ENCODE measurements around the gene MGME1.

Gene MGME1, protein sequence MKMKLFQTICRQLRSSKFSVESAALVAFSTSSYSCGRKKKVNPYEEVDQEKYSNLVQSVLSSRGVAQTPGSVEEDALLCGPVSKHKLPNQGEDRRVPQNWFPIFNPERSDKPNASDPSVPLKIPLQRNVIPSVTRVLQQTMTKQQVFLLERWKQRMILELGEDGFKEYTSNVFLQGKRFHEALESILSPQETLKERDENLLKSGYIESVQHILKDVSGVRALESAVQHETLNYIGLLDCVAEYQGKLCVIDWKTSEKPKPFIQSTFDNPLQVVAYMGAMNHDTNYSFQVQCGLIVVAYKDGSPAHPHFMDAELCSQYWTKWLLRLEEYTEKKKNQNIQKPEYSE

DNA sequence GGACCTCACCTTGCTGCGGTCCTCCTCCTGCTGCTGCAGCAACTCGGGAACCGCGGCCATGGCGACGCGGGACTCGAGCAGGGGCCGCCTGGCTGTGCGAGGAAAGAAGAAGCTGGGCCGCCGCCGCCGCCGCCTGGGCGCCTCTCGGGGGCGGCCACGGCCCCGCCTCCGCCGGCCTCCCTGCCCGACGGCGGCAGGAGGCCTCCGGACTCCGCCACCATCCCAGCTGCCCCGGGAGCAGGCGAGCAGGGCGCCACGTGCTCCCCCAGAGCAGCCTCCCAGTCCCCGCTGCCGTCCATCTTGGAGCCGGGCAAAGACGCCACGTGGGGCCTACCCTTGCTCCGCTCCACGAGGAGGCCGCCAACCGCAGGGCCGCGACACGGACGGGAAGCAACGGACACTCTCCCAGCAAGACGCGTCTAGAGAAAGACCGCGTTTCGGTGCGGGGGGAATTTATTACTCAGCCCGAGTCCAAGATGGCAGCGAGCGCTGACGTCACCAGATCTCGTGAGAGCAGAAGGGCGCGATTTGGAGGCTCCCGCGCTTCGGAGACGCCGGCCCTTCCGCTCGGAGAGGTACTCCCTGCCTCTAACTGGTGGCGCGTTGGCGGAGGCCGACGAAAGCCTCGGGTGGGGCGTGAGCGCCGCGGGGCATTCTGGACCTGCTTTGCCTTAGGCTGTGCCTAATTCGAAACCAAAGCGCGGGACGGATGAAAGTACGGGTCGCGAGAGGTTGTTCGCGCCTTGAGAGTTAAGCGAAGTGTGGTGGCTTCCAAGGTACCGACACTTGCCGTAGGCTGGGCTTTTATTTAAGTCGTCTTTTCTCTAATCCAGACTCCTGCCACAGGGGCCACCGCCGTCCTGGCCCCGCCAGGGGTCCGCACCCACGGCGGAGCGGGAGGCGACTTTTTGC is at the start of gene MGME1, which contains the start of gene SNX5:
Gene MGME1 (plus strand): TSS at position 653 of the 912 bp plus-strand sequence. CDS start 842 bp downstream, outside the sequence.
Gene SNX5 (minus strand): TSS at position 429 of the 912 bp plus-strand sequence. CDS start 369 bp downstream, at position 60.
- TF ChIP-seq CTCF (IDR thresholded peaks at IDR 0.05; ENCODE audit: low read depth, low read length, missing control alignments) = no peak
- DNase-seq (ENCODE audit: extremely low read depth, low read depth) = peak; percentile 98
- peak within 1 kb of the TSS; percentile 86 for H3K4me3 ChIP-seq (replicated peaks; ENCODE audit: low read depth, low read length)

- no peak for TF ChIP-seq CTCF (IDR thresholded peaks at IDR 0.05; ENCODE audit: low read depth, low read length, missing control alignments)
- DNase-seq (ENCODE audit: extremely low read depth, low read depth) = no peak
These were observed 49.7 kb upstream of the MGME1 start for GRCh38 chr20:17919149-17919548.

GRCh38 chr20:17921774-17922173 is 47.0 kb upstream of the MGME1 start:
- no peak for TF ChIP-seq CTCF (IDR thresholded peaks at IDR 0.05; ENCODE audit: low read depth, low read length, missing control alignments)
- DNase-seq (ENCODE audit: extremely low read depth, low read depth) = no peak
- H3K4me3 ChIP-seq (replicated peaks; ENCODE audit: low read depth, low read length) = no peak overlapping the region

More at GRCh38 chr20:17919149-17919548, 49.7 kb upstream of the MGME1 start:
- no peak overlapping the region for H3K4me3 ChIP-seq (replicated peaks; ENCODE audit: low read depth, low read length)

DNA sequence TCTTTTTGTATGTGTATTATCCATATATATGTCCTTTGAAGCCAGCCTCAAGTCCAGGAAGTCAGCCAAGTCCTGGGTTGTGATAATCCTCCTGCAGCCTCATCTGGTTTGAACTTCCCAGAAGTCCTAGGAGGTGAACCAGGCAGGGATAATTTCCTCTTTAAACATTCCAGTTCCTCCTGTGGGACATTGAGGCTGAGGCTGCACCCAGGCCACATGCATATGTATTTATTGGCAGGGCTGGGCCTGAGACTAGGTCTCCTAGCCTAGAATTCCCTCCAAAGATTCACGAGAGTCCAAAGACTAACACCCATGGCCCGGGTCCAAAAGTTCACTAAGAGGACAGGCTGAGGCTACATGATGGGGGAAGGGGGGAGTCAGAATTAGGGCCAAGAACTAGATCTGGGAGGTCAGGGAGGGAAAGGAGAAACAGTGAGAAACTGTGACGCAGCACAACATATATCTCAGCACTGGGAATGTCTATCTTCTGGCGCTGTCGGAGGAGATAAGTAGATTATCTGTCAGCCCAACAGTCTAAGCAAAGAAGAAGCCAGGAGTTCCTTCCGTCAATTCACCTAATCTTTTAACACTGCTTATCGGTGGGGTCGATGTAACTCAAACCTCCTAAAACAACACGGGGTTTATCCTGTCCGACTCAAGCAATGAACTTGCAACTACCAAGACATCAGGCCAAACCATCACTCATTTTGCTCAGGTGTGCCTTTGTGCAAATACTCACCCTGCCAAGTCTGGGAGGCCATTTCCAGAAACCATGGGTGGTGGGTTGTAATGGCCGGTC is 43.5 kb upstream of the MGME1 start:
- DNase-seq (ENCODE audit: extremely low read depth, low read depth) = no peak
- no peak overlapping the region for H3K4me3 ChIP-seq (replicated peaks; ENCODE audit: low read depth, low read length)
- TF ChIP-seq CTCF (IDR thresholded peaks at IDR 0.05; ENCODE audit: low read depth, low read length, missing control alignments) = no peak

DNA sequence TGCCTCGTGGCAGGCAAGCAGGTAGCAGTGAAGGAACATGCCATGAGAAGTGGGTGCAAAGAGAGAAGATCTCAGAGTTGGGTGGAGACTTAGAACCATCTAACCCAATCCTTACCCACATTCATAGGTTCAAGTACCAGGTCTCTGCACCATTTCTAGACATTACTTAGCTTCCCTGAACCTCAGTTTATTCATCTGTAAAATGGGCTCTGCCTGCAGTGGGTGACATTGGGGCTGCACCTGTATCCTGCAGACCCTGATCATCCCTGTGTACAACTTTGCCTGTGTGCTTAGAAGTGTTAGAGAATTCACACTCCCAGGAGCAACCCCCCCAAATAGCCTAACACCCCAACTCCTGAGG is 42.9 kb upstream of the MGME1 start:
- DNase-seq (ENCODE audit: extremely low read depth, low read depth) = no peak
- H3K4me3 ChIP-seq (replicated peaks; ENCODE audit: low read depth, low read length) = no peak overlapping the region
- TF ChIP-seq CTCF (IDR thresholded peaks at IDR 0.05; ENCODE audit: low read depth, low read length, missing control alignments) = no peak

- no peak for TF ChIP-seq CTCF (IDR thresholded peaks at IDR 0.05; ENCODE audit: low read depth, low read length, missing control alignments)
- no peak for DNase-seq (ENCODE audit: extremely low read depth, low read depth)
- H3K4me3 ChIP-seq (replicated peaks; ENCODE audit: low read depth, low read length) = no peak overlapping the region
These were observed 40.6 kb upstream of the MGME1 start for GRCh38 chr20:17928211-17928611.

All from HFF-Myc (cell line).